Left lobe of liver (tissue), 2 donors: ENCODE measurements around the gene PRSS2. TPM values are rescaled to one million over a fixed set of nuclear protein-coding genes. Genes with fewer than 3 reads are reported as not detected.
"Not testable (repeated sequence)": the region's sequence is repeated elsewhere in the genome, so short reads cannot be mapped to it uniquely, and the experiment has no call there.

Source experiments
- ATAC-seq: fragments of 200-7000 bp; cut with Tn5 transposase; one replicate; pipeline ENCODE4 v1.9.1; 2020; ENCODE audit warnings: mild to moderate bottlenecking, moderate library complexity
- DNase-seq: peaks from one replicate; pipeline ENCODE4 v3.0.0-alpha.2; 2020; ENCODE audit warnings: low spot score
- total RNA-seq: library from RNA; stranded (reverse); gene quantifications from one replicate; pipeline ENCODE4 v1.2.1, GENCODE V29; 2021
- donor health status: DM: no; HTN: no; CAD: no; lungs with moderate emphysema.
- donor health status: DM: no; HTN: yes; CAD: no.

The PRSS2 gene
- total RNA-seq = 53.2 TPM

DNA sequence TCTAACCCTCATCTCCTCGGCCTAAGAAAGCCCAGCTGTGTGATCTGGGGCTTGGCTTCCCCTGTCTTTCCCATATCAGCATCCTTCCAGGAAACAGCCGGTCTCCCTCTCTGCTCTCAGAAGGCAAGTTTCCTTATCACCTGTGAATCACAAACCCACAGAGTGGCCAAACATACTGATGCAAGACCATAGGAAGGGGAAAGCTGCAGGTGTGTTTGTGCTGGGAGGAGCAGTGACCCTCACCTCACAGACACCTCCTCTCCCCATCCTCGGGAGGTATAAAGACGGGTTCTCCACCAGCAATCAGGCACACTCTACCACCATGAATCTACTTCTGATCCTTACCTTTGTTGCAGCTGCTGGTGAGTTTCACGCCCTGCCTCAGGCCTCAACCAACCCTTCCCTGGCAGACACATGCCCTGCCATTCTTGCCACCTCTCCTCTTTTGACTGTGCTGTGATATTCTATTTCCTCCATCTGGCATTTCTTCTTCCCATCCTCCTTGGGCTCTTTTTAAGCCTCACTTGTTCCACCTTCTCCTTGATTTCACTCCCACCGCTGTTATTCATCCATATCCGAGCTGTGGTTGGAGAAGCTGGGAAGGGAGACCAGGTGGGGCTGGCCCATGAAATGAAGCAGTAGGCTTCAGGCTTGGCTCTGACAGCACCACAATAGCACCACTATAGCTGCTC is at the start of gene PRSS2:
PRSS2 (plus strand) TSS at position 310 of the 692 bp plus-strand sequence; CDS start at position 323, 13 bp downstream.
- ATAC-seq (no peak), DNase-seq (no peak)

GRCh38 chr7:142720986-142721385 is 49.8 kb upstream of the PRSS2 start:
- DNase-seq = no peak
- ATAC-seq = no peak

GRCh38 chr7:142722248-142722794 is 48.4 kb upstream of the PRSS2 start:
- DNase-seq = no peak
- ATAC-seq = no peak

DNA sequence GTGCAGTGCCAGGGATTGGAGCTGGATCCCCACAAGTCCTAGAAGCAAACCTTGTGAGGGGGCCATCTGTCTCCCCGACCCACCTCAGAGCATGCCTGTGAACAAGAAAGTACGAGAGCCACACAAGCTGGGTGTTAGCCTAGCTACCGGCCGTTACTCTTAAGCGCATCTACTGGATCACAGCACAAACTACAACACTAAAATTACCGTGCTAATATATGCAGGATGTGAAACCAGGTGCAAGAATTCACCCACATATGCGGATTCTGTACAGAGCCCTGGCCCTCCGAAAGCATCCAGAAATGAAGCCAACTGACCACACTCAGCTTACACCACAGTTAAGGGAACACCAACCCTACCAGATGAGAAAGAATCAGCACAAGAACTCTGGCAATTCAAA is 37.5 kb upstream of the PRSS2 start:
- no peak for ATAC-seq
- DNase-seq = no peak

DNA sequence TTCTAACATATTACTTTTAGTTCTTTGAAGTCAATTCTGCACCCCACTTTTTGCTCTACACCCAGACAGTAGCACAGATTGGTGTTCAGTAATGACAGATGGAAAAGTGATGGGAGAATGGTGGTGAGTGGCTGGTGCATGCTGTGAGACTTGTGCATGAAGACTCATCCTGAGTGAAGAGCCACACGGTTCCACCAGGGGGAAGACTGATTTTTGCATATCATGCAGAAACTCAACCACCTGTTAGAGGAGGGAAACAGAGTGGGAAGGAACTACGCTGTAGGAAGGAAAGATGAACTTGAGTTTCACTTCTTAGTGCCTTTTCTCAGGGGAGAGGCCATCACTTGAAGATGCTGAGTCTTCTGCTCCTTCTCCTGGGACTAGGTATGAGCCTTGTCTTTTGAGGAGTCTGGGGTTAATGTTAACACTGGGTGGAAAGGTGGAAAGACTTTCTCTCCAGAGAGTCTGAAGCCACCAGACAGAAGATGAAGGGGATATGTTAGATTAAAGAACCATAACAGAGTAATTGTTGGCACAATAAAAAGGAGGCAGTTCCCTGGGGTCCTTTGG is 30.8 kb upstream of the PRSS2 start:
- ATAC-seq (no peak), DNase-seq (no peak)

DNA sequence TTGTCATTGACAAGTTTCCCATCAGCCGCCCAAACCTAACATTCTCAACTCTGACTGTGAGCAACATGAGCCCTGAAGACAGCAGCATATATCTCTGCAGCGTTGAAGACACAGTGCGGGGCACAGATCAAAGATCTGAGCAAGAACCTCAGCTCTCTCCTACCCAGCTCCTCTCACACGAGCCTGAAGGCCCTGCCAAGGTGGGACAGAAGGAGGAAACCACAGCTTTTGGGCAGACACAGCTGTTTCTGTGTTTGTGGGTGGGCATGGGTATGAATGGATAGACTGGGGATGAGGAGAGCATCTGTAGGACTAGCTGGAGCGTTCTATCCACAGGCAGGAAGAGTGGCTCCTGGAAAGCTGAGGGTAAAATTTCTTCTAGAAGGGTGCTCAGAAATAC is 30.0 kb upstream of the PRSS2 start:
- ATAC-seq = no peak

GRCh38 chr7:142741932-142742331 is 28.8 kb upstream of the PRSS2 start:
- peak; percentile 26 for ATAC-seq
- DNase-seq = not testable (repeated sequence)

More for the DNA sequence above, 30.0 kb upstream of the PRSS2 start:
- no peak for DNase-seq

DNA sequence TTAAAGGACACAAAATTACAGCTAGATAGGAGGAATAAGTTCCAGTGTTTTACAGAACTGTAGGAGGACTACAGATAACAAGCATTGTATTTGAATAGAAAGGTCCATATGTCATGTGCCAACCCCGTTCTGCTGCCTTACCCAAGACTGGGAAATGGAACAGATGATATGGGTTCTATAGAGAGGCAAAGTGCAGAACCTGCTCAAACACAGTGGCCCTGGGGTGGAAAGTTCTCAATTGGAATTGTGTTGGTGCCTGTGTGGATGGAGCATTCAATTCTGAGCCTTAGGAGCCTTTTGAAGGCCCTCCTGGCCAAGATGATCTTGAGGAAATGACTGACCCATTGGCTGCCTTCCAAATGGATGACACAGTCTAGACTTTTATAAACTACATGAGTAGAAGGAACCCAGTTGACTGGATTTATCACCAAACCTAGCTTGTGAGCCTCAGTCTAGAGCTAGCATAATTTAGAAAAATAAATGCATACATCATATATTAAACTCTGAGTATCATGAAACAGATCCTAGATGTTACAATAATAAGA is 25.6 kb upstream of the PRSS2 start:
- DNase-seq (no peak), ATAC-seq (no peak)

DNA sequence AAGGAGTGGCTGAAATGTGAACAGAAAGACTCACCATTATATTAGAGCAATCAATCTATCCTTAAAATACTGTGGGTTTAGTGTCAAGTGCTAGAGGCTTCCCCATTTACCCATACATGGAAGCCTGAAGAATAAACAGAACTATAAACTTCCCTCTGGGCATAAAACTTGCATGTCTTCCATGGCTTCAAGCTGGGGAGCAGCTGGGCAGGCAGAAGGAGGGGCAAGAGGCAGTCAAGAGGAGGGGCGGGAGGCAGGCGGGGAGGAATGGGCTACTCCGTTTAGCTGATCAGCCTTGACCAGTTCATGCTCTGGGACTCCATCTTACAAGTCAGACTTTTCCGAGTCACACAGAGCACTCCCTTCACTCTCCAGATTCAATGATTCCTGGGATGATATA is 25.0 kb upstream of the PRSS2 start:
- no peak for ATAC-seq
- no peak for DNase-seq

GRCh38 chr7:142746264-142746663 is 24.5 kb upstream of the PRSS2 start:
- no peak for ATAC-seq
- no peak for DNase-seq

DNA sequence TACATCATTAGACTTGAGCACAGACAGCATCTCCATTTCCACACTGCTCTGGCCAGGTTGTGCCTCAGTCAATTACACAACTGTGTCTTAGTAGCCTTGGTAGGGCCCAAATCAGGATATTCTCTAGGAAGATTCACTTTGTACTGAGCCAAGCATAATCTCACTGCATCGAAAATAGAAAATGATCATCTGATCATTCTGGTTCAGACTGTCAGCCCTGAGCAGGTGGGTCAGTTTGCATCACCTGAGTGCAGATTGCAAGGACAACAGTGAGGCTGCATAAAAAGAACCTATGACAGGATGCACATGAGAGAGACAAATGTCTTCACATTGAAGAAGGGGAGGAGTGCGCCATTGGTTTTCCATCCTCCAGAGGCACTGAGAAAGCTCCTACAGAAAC is 22.4 kb upstream of the PRSS2 start:
- not testable (repeated sequence) for DNase-seq, ATAC-seq

DNA sequence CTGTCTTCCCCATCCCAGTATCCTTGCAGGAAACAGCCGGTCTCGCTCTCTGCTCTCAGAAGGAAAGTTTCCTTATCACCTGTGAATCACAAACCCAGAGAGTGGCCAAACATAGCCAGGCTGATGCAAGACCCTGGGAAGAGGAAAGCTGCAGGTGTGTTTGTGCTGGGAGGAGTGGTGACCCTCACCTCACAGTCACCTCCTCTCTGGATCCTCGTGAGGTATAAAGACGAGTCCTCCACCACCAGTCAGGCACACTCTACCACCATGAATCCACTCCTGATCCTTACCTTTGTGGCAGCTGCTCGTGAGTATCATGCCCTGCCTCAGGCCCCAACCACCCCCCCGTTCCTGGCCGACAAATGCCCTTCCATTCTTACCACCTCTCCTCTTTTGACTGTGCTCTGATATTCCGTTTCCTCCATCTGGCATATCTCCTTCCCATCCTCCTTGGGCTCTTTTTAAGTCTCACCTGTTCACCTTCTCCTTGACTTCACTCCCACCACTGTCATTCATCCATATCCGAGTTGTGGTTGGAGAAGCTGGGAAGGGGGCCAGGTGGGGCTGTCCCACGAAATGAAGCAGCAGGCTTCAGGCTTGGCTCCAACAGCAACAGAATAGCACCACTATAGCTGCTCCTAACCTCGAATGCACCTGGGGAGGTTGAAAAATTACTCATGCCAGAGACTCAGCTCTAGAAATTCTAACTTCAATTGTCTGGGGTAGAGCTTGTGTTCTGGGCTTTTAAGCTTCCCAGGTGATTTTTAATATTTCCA is 21.4 kb upstream of the PRSS2 start, which contains the start of gene PRSS1:
PRSS1 (plus strand) TSS at position 255 of the 776 bp plus-strand sequence; CDS start at position 268, 13 bp downstream.
- no peak for ATAC-seq
- DNase-seq = no peak

- ATAC-seq (no peak), DNase-seq (no peak)
These were observed 20.3 kb upstream of the PRSS2 start for GRCh38 chr7:142750321-142750938.

DNA sequence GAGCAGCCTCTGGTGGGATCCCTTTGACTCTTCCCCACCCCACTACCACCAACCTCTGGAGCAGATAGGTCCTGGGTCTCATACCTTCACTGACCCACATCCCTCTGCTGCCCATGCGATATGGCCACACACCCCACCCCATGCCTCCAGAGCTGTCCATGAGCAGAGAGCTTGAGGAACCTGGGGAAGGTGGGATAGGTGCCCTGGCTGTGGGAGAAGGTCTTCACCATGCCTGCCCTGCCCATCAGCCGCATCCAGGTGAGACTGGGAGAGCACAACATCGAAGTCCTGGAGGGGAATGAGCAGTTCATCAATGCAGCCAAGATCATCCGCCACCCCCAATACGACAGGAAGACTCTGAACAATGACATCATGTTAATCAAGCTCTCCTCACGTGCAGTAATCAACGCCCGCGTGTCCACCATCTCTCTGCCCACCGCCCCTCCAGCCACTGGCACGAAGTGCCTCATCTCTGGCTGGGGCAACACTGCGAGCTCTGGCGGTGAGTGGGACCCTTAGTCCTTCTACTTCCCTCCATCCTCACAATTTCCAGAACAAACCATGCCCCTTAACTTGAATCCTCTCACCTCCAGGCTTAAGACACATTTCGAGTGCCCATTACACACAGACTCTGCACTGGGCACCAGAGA is 19.1 kb upstream of the PRSS2 start:
- not testable (repeated sequence) for ATAC-seq, DNase-seq

GRCh38 chr7:142752376-142753225 is 18.2 kb upstream of the PRSS2 start:
- ATAC-seq (no peak), DNase-seq (no peak)

- DNase-seq (no peak), ATAC-seq (no peak)
These were observed 17.4 kb upstream of the PRSS2 start for GRCh38 chr7:142753366-142753765.

DNA sequence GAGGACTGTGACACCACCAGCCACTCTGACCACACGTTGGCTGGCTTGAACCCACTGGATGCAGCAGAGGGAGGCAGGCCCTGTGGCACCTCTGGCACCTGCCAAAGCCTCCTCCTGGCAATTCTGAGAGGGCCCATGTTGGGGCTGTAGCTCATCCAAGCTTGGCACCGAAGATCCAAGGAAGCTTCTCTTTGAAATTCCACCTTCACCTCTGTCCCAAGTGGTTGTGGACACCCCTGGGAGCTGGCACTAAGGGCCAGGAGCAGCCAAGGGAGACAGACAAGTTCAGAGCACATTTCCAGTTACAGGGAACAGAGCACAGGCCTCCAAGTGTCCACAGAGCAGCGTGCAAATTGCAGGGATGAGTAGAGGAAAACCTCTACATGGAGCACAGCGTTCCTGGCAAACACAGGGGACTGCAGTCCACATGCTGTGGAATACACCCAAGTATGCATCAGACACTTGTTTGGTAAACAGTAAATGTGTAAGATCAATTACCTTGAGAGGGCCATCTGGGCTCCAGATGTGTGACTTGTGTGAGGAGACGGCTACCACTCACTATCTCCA is 16.8 kb upstream of the PRSS2 start:
- not testable (repeated sequence) for ATAC-seq, DNase-seq

GRCh38 chr7:142754681-142755575 is 15.8 kb upstream of the PRSS2 start:
- DNase-seq = no peak

More at GRCh38 chr7:142754681-142755575, 15.8 kb upstream of the PRSS2 start:
- ATAC-seq = no peak
